ENCODE results near the gene ESYT2. TPM values are rescaled to one million over a fixed set of nuclear protein-coding genes. Genes with fewer than 3 reads are reported as not detected.

ESYT2 gene
- total RNA-seq, 2 donors from 2014 or later = 30.7 to 36.9 TPM

GRCh38 chr7:158722574-158723237, 106.6 kb downstream of the ESYT2 start:
- Histone ChIP-seq H3K9me3 (ENCODE audit: control insufficient read depth, low read length) (no peaks in the 10 kb centered on the region), H3K27ac (ENCODE audit: low read depth, low read length) (no peak overlapping the region), H3K4me1 (ENCODE audit: control insufficient read depth, insufficient read depth, low read length) (no peaks in the 10 kb centered on the region), H3K36me3 (ENCODE audit: control insufficient read depth, insufficient read depth, low read length) (no peaks in the 10 kb centered on the region), H3K4me3 (ENCODE audit: low read length) (no peak overlapping the region), H3K9ac (ENCODE audit: extremely low read depth, low read length, poor library complexity, severe bottlenecking) (no peak overlapping the region), H3K27me3 (ENCODE audit: control insufficient read depth, insufficient read depth, low read length, poor library complexity, severe bottlenecking) (peaks cover 11% of the 10 kb centered on the region)
- no peaks in the 10 kb centered on the region for H3K4me1 Mint-ChIP-seq
- 85 to 96% methylated on average over 3 to 6 of the region's 6 CpGs for WGBS, 2 experiments (ENCODE audit: insufficient coverage in 1 of 2, insufficient read length in 1 of 2)
- no peak for DNase-seq
- H3K27ac Mint-ChIP-seq = no peak overlapping the region
- H3K27me3 Mint-ChIP-seq (ENCODE audit: insufficient read depth) = peaks cover 16% of the 10 kb centered on the region
- no peak for TF ChIP-seq CTCF (conservative IDR thresholded peaks at IDR 0.05)
- H3K4me3 Mint-ChIP-seq = no peak overlapping the region
- H3K36me3 Mint-ChIP-seq (ENCODE audit: low read depth) = no peaks in the 10 kb centered on the region
- H3K9me3 Mint-ChIP-seq = no peaks in the 10 kb centered on the region

- WGBS, 2 experiments (ENCODE audit: insufficient coverage in 1 of 2, insufficient read length in 1 of 2) = 95 to 96% methylated on average over 7 to 8 of the region's 9 CpGs
- H3K9me3 Mint-ChIP-seq = no peaks in the 10 kb centered on the region
Observed at GRCh38 chr7:158720112-158720511, 109.2 kb downstream of the ESYT2 start.

DNA sequence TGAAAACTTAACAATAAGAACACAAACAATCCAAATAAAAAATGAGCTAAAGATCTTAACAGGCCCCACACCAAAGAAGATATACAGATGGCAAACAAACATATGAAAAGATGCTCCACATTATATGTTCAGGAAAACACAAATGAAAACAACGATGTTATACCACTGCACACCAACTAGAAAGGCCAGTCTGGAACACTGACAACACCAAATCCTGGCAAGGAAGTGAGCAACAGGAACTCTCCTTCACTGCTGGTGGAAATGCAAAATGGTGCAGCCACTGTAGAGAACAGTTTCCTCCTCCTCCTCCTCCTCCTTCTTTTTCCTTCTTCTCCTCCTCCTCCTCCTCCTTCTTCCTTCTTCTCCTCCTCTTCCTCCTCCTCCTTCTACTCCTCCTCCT, 112.5 kb downstream of the ESYT2 start:
- Mint-ChIP-seq H3K4me1 (no peaks in the 10 kb centered on the region), H3K36me3 (ENCODE audit: low read depth) (no peaks in the 10 kb centered on the region), H3K27me3 (ENCODE audit: insufficient read depth) (peaks cover 33% of the 10 kb centered on the region), H3K9me3 (no peaks in the 10 kb centered on the region), H3K27ac (no peak overlapping the region), H3K4me3 (no peak overlapping the region)
- Histone ChIP-seq H3K4me3 (ENCODE audit: low read length) (no peak overlapping the region), H3K27me3 (ENCODE audit: control insufficient read depth, insufficient read depth, low read length, poor library complexity, severe bottlenecking) (peaks cover 26% of the 10 kb centered on the region), H3K4me1 (ENCODE audit: control insufficient read depth, insufficient read depth, low read length) (no peaks in the 10 kb centered on the region), H3K9ac (ENCODE audit: extremely low read depth, low read length, poor library complexity, severe bottlenecking) (no peak overlapping the region), H3K9me3 (ENCODE audit: control insufficient read depth, low read length) (no peaks in the 10 kb centered on the region), H3K27ac (ENCODE audit: low read depth, low read length) (no peak overlapping the region), H3K36me3 (ENCODE audit: control insufficient read depth, insufficient read depth, low read length) (no peaks in the 10 kb centered on the region)
- no peak for TF ChIP-seq CTCF (conservative IDR thresholded peaks at IDR 0.05)
- WGBS, 2 experiments (ENCODE audit: insufficient coverage in 1 of 2, insufficient read length in 1 of 2) = 88% methylated on average over 1 of the region's 1 CpG; no CpG with 5 or more reads in 1 of the 2 experiments
- no peak for DNase-seq

More at GRCh38 chr7:158720112-158720511, 109.2 kb downstream of the ESYT2 start:
- Mint-ChIP-seq H3K4me1 (no peaks in the 10 kb centered on the region), H3K36me3 (ENCODE audit: low read depth) (no peaks in the 10 kb centered on the region), H3K4me3 (no peak overlapping the region), H3K27me3 (ENCODE audit: insufficient read depth) (peaks cover 30% of the 10 kb centered on the region), H3K27ac (no peak overlapping the region)
- no peak overlapping the region for H3K27ac ChIP-seq (ENCODE audit: low read depth, low read length)
- no peak overlapping the region for H3K4me3 ChIP-seq (ENCODE audit: low read length)
- no peaks in the 10 kb centered on the region for H3K4me1 ChIP-seq (ENCODE audit: control insufficient read depth, insufficient read depth, low read length)
- no peak for TF ChIP-seq CTCF (conservative IDR thresholded peaks at IDR 0.05)
- no peaks in the 10 kb centered on the region for H3K36me3 ChIP-seq (ENCODE audit: control insufficient read depth, insufficient read depth, low read length)
- H3K27me3 ChIP-seq (ENCODE audit: control insufficient read depth, insufficient read depth, low read length, poor library complexity, severe bottlenecking) = peaks cover 26% of the 10 kb centered on the region
- DNase-seq = no peak
- no peaks in the 10 kb centered on the region for H3K9me3 ChIP-seq (ENCODE audit: control insufficient read depth, low read length)
- no peak overlapping the region for H3K9ac ChIP-seq (ENCODE audit: extremely low read depth, low read length, poor library complexity, severe bottlenecking)
